ENCODE measurements around the gene UBE3B.
"Not testable (repeated sequence)": the region's sequence is repeated elsewhere in the genome, so short reads cannot be mapped to it uniquely, and the experiment has no call there.

The UBE3B gene

GRCh38 chr12:109477185-109477962 lies at the start of gene UBE3B, which contains the start of gene KCTD10:
UBE3B (plus strand) TSS chr12:109477634; CDS start chr12:109483552, 5,918 bp downstream.
KCTD10 (minus strand) TSS chr12:109477300; CDS start chr12:109477262, 38 bp downstream.
- no peak for FAIRE-seq

- peak; percentile 36 for FAIRE-seq
Observed at GRCh38 chr12:109428037-109428629, 49.3 kb upstream of the UBE3B start.

GRCh38 chr12:109428804-109429203 lies 48.6 kb upstream of the UBE3B start:
- FAIRE-seq = not testable (repeated sequence)

DNA sequence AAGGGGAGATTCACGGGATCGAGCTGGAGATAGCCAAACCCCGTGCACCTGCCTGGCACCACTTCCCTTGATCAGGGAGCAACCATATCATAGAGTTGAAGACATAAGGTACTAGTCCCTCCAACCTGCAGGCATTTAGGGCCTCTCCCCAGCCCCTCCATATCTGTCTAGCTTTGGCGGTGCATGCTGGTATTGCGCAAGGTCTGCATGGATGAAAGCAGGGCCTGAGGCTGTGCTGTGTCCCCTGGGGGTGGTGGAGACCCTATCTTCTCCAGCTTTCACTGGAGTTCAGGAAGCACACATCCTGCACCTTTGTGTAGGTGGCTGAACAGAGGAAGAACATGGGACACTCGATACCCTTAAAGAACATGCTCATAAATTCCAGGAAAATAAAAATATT lies 47.2 kb upstream of the UBE3B start:
- FAIRE-seq = no peak

- FAIRE-seq = no peak
Observed at GRCh38 chr12:109432431-109432830, 45.0 kb upstream of the UBE3B start.

- no peak for FAIRE-seq
Observed at GRCh38 chr12:109432842-109433304, 44.6 kb upstream of the UBE3B start.

DNA sequence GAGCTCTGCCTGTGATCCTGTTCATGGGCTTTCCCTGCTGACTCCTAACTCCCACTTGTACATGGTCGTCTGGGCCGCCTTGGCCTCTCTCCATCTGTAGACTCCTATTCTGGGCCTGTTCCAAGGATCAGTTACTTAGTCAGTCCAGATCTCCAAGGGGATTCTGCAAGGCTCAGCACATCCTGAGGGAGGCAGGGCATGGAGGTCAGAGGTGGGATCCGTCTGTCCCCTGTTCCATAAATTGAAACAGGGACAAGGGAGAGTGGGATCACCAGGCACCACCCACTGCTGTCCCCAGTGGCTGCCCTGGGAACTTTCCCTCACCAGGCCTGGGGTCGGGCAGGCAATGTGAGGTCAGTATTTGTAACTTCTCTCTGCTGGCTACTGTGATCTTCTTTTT lies 43.8 kb upstream of the UBE3B start:
- FAIRE-seq = no peak

GRCh38 chr12:109434582-109434981 lies 42.9 kb upstream of the UBE3B start:
- FAIRE-seq = no peak

DNA sequence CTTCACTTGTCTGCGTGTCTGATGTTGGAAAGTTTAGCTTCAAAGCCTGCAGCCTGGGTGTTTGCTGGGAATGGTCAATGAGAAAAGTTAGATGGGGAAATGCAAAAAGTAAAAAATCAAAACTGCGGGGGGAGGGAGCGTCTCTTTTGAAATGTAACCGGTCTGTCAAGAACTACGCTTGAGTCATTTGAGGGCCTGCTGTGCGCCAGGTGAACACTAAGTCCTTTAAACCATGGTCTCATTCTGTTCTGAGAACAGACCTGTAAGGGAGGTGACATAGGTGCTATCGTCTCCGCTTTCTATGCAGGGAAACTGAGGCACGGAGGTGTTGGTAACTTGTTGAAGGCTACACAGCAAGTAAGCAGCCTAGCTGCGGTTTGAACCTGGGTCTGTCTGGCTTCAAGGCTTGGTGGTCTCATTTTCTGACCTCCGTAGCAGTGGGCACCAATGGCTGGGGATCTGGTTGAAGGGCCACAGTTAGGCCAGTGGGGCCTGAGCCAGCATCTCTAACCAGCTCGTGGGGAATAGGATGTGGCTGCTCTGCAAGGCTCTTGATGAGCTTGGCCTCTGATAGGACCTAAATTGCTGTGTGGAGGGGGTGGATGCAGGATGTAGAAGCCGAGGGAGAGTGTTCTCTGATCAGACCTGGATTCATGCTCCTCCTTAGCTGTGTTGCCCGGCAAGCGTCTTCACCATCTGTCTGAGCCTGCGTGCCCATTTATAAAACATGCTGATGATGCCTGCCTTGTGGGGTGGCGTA lies 41.8 kb upstream of the UBE3B start:
- FAIRE-seq = no peak

GRCh38 chr12:109436188-109436560 lies 41.3 kb upstream of the UBE3B start:
- FAIRE-seq = no peak

- no peak for FAIRE-seq
Observed at GRCh38 chr12:109439181-109439580, 38.3 kb upstream of the UBE3B start.

DNA sequence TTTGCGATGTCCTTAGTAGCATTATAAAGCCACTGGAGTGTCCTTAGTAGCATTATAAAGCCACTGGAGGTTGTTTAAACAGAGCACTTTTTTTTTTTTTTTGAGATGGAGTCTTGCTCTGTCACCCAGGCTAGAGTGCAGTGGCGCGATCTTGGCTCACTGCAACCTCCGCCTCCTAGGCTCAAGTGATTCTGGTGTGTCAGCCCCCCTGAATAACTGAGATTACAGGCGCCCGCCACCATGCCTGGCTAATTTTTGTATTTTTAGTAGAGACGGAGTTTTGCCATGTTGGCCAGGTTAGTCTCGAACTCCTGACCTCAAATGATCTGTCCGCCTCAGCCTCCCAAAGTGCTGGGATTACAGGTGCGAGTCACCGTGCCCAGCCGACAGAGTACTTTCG lies 37.5 kb upstream of the UBE3B start:
- FAIRE-seq = not testable (repeated sequence)

- FAIRE-seq = no peak
Observed at GRCh38 chr12:109440851-109441490, 36.5 kb upstream of the UBE3B start.

- FAIRE-seq = no peak
Observed at GRCh38 chr12:109443794-109444193, 33.6 kb upstream of the UBE3B start.

DNA sequence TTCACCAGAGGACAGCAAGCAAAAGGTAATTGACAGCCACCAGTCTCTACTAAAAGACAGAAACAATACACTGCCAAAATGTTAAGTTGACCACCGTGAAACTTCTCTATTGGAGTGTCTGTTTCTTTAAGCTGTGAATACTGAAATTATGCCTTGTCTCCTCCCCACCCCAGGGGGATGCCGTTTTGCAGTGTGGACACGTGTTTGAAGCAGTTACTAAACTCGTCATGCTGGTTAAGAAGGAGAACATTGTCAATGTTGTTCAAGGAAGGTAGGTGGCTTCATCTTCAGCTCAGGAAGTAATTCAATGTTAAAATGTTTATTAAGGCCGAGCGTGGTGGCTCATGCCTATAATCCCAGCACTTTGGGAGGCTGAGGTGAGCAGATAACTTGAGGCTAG lies 33.2 kb upstream of the UBE3B start:
- FAIRE-seq = no peak

DNA sequence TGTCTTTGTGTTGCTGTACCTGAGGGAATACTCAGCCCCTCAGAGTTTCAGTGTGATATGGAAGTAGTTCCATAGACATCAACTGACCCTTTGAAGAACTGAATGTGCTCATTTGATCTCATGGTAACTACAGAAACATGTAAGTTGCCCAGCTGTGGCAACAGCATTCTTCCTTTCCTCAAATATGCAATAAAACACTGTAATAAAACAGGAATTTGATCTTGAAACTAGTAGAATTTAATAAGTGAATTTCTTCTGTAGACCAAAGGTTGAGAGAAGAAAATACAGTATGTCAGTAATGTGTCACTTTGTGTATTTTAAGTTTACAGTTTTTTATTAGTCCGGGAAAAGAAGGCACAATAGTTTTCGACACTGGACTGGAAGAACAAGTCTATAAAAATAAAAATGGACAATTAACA lies 32.2 kb upstream of the UBE3B start:
- FAIRE-seq = no peak

GRCh38 chr12:109446869-109447268 lies 30.6 kb upstream of the UBE3B start:
- no peak for FAIRE-seq

DNA sequence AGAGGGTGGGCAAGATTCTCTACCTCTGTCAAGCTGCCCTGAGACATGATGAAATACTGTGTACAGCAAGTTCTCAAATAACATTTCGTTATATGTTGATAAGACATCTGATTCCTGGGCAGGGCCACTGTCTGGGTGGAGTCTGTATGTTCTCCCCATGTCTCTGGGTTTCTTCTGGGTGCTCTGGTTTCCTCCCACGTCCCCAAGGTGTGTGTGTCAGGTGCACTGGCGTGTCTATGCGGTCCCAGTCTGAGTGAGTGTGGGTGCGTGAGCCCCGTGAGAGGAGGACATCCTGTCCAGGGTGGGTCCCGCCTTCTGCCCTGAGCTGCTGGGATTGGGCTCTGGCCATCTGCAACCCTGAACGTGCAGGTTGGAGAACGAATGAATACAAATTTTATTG lies 30.0 kb upstream of the UBE3B start:
- no peak for FAIRE-seq

DNA sequence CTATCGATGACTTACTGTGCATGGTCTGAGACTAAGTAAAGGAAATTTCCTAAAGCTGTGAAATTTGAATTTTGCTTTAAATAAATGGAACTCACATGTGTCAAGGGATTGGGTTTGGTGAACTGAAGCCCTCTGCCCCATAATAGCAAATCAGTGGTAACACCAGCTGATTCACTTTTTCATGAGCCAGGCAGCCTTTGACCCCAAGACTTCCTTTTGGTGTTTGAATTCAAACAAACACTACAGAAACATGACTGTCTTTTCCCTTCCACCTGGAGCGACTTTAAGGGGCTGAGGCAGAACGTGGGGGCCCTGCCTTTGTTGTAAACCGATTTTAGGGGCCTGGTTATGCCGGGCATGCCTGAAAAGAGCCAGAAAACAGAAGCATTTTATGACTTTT lies 29.2 kb upstream of the UBE3B start:
- FAIRE-seq = no peak

GRCh38 chr12:109448707-109449390 lies 28.6 kb upstream of the UBE3B start:
- no peak for FAIRE-seq

DNA sequence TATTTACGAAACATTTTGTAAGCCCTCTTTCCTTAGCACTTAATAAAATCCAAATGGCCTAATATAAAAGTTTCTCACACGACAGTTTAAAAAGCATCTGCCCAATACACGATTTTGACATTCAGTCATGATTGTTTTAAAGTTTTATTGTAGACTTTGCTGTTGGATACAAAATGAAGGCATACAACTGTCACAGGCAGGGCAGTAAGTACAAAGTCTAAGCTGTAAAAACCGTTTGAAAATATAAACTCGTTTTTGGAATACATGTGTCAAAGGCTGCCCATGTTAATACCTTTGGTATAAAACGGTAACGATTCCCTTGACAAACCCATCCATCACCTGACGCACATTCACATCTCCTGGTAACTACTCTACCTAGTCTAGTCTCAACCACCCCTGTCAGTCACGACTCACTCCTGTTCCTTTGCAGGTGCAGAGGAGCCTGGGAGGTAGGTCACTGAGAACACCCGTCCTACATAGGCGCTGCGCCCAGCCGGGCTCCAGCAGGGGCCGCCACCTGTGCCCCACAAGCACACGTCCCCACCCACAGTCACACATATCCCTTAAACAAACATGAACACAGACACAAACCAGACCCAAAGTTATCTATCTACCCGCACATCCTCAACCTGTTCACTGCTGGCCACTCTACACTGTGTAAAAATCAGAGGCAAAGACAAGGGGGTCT lies 27.4 kb upstream of the UBE3B start:
- FAIRE-seq = no peak

DNA sequence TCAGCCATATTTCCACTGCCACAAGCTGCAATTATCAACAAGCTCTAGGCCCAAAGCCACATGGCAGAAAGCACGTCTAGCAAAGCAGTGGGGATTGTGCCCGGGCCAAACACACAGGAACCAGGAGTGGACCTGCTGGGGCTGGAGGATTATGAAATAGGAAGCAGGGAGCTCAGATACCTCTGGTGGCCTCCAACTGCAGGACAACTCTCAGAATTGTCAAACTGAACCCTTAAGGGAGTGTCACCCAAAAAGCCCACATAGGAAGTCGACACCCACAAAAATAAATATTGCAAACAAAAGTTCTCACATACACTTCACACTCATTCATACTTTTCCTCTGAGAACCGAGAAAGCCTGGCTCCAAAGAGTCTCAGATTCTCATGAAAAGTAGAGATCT lies 26.5 kb upstream of the UBE3B start:
- FAIRE-seq = no peak

Measured in TTC549 (cell line).